Esophagus squamous epithelium (tissue), 5 donors: ENCODE data around the gene CANT1. TPM values are rescaled to one million over a fixed set of nuclear protein-coding genes. Genes with fewer than 3 reads are reported as not detected.

ENCODE experiments used
- DNase-seq: peaks from one replicate; lab custom pipeline; 2025; lab: John Stamatoyannopoulos, UW
- H3K27ac ChIP-seq, 4 donors: fragments of 200-600 bp; sonication (generic); one replicate each; pipeline ENCODE4 v1.5.1; 2016 to 2019; ENCODE audit warnings: mild to moderate bottlenecking in 1 of 4
- H3K27me3 ChIP-seq, 4 donors: fragments of 200-600 bp; sonication (generic); 1 replicate in 3 of 4; 2 replicates in 1 of 4; pipeline versions ENCODE4 v1.5.1 to v1.6.0; 2017 to 2021; ENCODE audit warnings: antibody characterized with exemption in 1 of 4
- H3K36me3 ChIP-seq, 3 donors: fragments of 200-600 bp; sonication (generic); one replicate each; pipeline ENCODE4 v1.5.1; 2016 to 2019
- H3K4me1 ChIP-seq, 3 donors: fragments of 200-600 bp; sonication (generic); one replicate each; pipeline ENCODE4 v1.5.1; 2017 to 2019
- H3K4me3 ChIP-seq, 4 donors: fragments of 200-600 bp; sonication (generic); 1 replicate in 3 of 4; 2 replicates in 1 of 4; pipeline ENCODE4 v1.5.1; 2016 to 2019; ENCODE audit warnings: mild to moderate bottlenecking in 2 of 4, moderate library complexity in 1 of 4
- H3K9me3 ChIP-seq, 3 donors: fragments of 200-600 bp; sonication (generic); one replicate each; pipeline ENCODE4 v1.5.1; 2016 to 2019
- POLR2A ChIP-seq, 4 donors: fragments of 450-650 bp; IDR thresholded peaks; one replicate each; pipeline ENCODE4 v1.6.1; 2017; ENCODE audit warnings: antibody characterized with exemption in 4 of 4, mild to moderate bottlenecking in 4 of 4, moderate library complexity in 3 of 4
- WGBS, 2 donors: methylation state at CpG; one replicate each; pipeline ENCODE4 v1.1.5; 2018; 5-methylcytosine and 5-hydroxymethylcytosine counted together
- intact Hi-C: fragments of 100-400 bp; cut with DNase I; formaldehyde crosslinking; loops from one replicate; pipeline ENCODE4 v1.15.0; 2022
- total RNA-seq, 4 donors: library from RNA; depleted of rRNA; stranded (reverse); fragments of >200 nt; gene quantifications; one replicate each; pipeline ENCODE4 v1.1.0, GENCODE V29; 2016
- TF ChIP-seq, protein P1 (sequence below), 6 experiments: fragments of 450-650 bp in 4 of 6; fragments of 200-600 bp in 2 of 6; sonication (generic) in 2 of 6; IDR thresholded peaks; one replicate each; pipeline ENCODE4 v1.5.1; 2016 to 2019; ENCODE audit warnings: antibody characterized with exemption in 6 of 6, mild to moderate bottlenecking in 4 of 6, moderate library complexity in 4 of 6
- donor health status: DM: yes; HTN: yes; CAD: no.

The CANT1 gene
- total RNA-seq, 4 donors from 2014 or later, result 36.2 to 58.8 (median 38.3) TPM

DNA sequence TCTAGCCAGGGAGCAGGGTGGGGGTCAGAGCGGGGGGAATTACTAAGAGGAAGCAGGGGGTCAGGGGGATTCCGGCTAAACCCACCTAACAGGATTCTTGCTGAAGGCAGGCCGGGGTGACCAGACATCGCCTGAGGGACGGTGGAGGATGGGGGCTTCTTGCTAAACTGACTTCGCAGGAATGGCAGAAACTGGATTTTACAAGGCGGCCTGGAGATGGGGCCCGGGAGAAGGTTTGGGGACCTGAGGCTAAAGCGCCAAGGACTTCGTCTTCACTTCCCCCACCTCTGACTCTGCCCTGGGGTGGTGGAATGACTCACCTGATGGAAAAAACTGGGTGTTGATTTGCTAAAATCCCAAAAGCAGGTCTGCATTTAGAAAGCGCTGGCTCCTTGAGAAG lies 53.3 kb downstream of the CANT1 start:
- peaks cover 6 to 25% (median 10%) of the 10 kb centered on the region in 3 donors for H3K4me1 ChIP-seq
- peaks cover 0 to 5% (median 1%) of the 10 kb centered on the region in 3 donors for H3K9me3 ChIP-seq
- TF ChIP-seq, protein P1, sequence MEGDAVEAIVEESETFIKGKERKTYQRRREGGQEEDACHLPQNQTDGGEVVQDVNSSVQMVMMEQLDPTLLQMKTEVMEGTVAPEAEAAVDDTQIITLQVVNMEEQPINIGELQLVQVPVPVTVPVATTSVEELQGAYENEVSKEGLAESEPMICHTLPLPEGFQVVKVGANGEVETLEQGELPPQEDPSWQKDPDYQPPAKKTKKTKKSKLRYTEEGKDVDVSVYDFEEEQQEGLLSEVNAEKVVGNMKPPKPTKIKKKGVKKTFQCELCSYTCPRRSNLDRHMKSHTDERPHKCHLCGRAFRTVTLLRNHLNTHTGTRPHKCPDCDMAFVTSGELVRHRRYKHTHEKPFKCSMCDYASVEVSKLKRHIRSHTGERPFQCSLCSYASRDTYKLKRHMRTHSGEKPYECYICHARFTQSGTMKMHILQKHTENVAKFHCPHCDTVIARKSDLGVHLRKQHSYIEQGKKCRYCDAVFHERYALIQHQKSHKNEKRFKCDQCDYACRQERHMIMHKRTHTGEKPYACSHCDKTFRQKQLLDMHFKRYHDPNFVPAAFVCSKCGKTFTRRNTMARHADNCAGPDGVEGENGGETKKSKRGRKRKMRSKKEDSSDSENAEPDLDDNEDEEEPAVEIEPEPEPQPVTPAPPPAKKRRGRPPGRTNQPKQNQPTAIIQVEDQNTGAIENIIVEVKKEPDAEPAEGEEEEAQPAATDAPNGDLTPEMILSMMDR (IDR thresholded peaks at IDR 0.05), result no peak
- TF ChIP-seq POLR2A (IDR thresholded peaks at IDR 0.05), result no peak
- WGBS, 2 donors, result 38 to 77% methylated on average over 7 to 9 of the region's 11 CpGs
- no peak overlapping the region for H3K4me3 ChIP-seq
- H3K27me3 ChIP-seq, result peaks cover 0 to 3% (median 0%) of the 10 kb centered on the region in 4 donors
- intact Hi-C loops, result no loop called here
- no peak for DNase-seq
- no peaks in the 10 kb centered on the region for H3K36me3 ChIP-seq
- no peak overlapping the region for H3K27ac ChIP-seq

DNA sequence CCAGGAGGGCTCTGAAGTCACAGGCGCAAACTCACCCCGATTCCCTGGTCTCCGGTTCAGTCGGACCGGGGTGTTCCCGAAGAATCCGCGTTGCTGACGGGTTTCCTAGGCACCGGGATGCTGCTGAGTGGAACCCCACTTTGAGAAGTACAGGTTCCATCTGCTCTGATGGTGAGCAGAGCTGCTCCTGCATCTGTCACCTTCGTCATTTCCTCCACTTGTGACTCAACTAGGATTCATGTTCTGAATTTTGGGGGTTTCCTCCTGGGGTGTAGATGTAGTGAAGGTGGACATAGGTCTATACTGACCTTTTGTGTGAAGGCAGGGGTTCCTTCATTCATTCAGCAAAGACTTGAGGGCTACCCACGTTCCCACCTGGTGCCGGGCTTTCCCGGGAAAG lies 54.9 kb downstream of the CANT1 start:
- H3K4me3 ChIP-seq, result no peak overlapping the region
- H3K27me3 ChIP-seq, result peaks cover 0 to 3% (median 0%) of the 10 kb centered on the region in 4 donors
- no peak for DNase-seq
- peaks cover 6 to 21% (median 10%) of the 10 kb centered on the region in 3 donors for H3K4me1 ChIP-seq
- WGBS, 2 donors, result 60 to 85% methylated on average over 1 to 8 of the region's 14 CpGs
- intact Hi-C loops, result no loop called here
- TF ChIP-seq, protein P1 (IDR thresholded peaks at IDR 0.05), result no peak
- no peak for TF ChIP-seq POLR2A (IDR thresholded peaks at IDR 0.05)
- peaks cover 0 to 21% (median 13%) of the 10 kb centered on the region in 3 donors for H3K9me3 ChIP-seq
- no peaks in the 10 kb centered on the region for H3K36me3 ChIP-seq
- H3K27ac ChIP-seq, result no peak overlapping the region

DNA sequence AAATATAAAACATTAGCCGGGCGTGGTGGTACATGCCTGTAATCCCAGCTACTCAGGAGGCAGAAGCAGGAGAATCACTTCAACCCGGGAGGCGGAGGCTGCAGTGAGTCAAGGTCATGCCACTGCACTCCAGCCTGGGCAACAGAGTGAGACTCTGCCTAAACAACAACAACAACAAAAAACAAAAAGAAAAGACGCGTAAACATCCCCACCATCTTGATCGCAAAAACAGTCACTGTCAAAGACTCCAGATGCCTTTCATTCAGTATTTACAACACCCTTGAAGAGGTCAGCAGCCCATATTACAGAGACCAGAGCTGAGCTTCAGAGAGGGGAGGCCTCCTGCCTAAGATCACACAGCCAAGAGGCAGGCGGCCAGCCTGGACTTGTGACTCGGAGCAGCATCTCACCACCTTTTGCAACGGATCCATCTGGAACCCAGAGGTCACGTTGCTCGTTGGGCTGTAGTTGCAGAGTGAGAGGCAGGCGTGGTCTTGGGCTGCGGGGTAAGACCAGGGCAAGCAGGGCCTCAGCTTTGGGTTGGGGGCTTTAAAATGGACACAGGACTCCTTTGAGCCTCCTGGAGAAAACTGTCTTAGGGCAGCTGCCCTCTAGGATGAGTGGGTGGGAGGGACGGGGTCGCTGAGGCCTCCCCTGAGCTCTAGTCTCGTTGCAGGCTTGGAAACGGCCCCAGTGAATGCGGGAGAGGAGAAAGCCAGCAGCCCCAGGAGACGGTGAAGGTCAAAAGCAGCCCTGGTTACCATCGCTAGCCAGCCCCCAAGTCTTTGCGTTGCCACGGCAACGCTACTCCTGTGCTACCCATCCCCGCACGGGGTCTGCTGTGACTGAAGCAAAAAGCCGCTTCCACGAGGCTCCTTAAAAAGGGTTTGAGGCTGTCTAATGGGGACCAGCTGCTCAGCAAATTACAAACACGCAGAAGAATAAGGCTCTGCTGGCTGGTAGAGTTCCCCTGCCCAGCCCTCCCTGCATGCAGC lies 55.9 kb downstream of the CANT1 start:
- Histone ChIP-seq H3K4me3 (no peak overlapping the region), H3K27me3 (peaks cover 0 to 3% (median 0%) of the 10 kb centered on the region in 4 donors), H3K9me3 (peaks cover 0 to 21% (median 13%) of the 10 kb centered on the region in 3 donors), H3K27ac (peak overlapping the region in 1 of 4 donors; percentile 21), H3K4me1 (peaks cover 6 to 21% (median 10%) of the 10 kb centered on the region in 3 donors), H3K36me3 (no peaks in the 10 kb centered on the region)
- no peak for TF ChIP-seq POLR2A (IDR thresholded peaks at IDR 0.05)
- TF ChIP-seq, protein P1 (IDR thresholded peaks at IDR 0.05), result no peak
- intact Hi-C loops, result no loop called here
- WGBS, 2 donors, result 71 to 91% methylated on average over 5 to 16 of the region's 29 CpGs
- no peak for DNase-seq

DNA sequence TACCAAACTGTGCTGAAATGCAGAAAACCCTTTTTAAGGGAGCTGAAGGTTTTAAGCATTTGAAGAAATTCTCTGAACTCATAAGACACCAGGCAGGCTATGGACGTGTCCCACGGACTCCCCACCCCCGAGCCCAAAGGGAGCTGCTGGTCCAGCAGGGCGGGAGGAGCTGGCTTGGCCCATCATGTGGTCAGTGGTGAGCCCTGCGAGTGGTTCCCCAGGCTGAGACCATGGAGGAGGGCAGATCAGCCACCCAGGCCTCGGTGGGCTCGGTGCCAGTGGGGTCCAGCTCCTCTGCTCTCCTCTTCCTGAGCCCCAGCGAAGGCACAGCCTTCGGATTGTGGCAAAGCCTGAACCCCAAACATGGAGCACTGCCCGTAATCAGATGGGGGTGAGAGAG lies 56.9 kb downstream of the CANT1 start:
- H3K36me3 ChIP-seq, result no peaks in the 10 kb centered on the region
- no peak overlapping the region for H3K4me3 ChIP-seq
- DNase-seq, result no peak
- 80% methylated on average over 1 to 2 of the region's 10 CpGs for WGBS, 2 donors
- peaks cover 0 to 21% (median 13%) of the 10 kb centered on the region in 3 donors for H3K9me3 ChIP-seq
- H3K4me1 ChIP-seq, result peaks cover 6 to 21% (median 10%) of the 10 kb centered on the region in 3 donors
- TF ChIP-seq POLR2A (IDR thresholded peaks at IDR 0.05), result no peak
- TF ChIP-seq, protein P1 (IDR thresholded peaks at IDR 0.05), result no peak
- intact Hi-C loops, result no loop called here
- peaks cover 0 to 3% (median 0%) of the 10 kb centered on the region in 4 donors for H3K27me3 ChIP-seq
- H3K27ac ChIP-seq, result peak overlapping the region in 3 of 4 donors; percentile 48 to 53 (median 49)
